Gastroesophageal sphincter (tissue), 3 donors: ENCODE data around the gene DENND6B.

Source experiments
- EP300 ChIP-seq: sonication (generic); formaldehyde crosslinking; IDR thresholded peaks from one replicate; pipeline ENCODE4 v1.6.1; 2017; ENCODE audit warnings: antibody characterized with exemption, mild to moderate bottlenecking
- POLR2A ChIP-seq, 2 donors: fragments of 450-650 bp; IDR thresholded peaks; one replicate each; pipeline ENCODE4 v1.6.1; 2017; ENCODE audit warnings: antibody characterized with exemption in 2 of 2, mild to moderate bottlenecking in 2 of 2, moderate library complexity in 1 of 2
- POLR2AphosphoS5 ChIP-seq: sonication (generic); formaldehyde crosslinking; IDR thresholded peaks from one replicate; pipeline ENCODE4 v1.6.1; 2017; ENCODE audit warnings: antibody characterized with exemption
- TF ChIP-seq, protein P1 (sequence below), 4 experiments: fragments of 200-600 bp in 2 of 4; fragments of 450-650 bp in 2 of 4; sonication (generic) in 1 of 4; IDR thresholded peaks; one replicate each; pipeline ENCODE4 v1.5.1; 2017 to 2019; ENCODE audit warnings: antibody characterized with exemption in 4 of 4, mild to moderate bottlenecking in 2 of 4, moderate library complexity in 2 of 4

- TF ChIP-seq POLR2A (IDR thresholded peaks at IDR 0.05) = no peak
- TF ChIP-seq, protein P1, sequence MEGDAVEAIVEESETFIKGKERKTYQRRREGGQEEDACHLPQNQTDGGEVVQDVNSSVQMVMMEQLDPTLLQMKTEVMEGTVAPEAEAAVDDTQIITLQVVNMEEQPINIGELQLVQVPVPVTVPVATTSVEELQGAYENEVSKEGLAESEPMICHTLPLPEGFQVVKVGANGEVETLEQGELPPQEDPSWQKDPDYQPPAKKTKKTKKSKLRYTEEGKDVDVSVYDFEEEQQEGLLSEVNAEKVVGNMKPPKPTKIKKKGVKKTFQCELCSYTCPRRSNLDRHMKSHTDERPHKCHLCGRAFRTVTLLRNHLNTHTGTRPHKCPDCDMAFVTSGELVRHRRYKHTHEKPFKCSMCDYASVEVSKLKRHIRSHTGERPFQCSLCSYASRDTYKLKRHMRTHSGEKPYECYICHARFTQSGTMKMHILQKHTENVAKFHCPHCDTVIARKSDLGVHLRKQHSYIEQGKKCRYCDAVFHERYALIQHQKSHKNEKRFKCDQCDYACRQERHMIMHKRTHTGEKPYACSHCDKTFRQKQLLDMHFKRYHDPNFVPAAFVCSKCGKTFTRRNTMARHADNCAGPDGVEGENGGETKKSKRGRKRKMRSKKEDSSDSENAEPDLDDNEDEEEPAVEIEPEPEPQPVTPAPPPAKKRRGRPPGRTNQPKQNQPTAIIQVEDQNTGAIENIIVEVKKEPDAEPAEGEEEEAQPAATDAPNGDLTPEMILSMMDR (IDR thresholded peaks at IDR 0.05) = no peak
- TF ChIP-seq EP300 = no peak
- TF ChIP-seq POLR2AphosphoS5 = no peak
Measured at GRCh38 chr22:50264104-50264745, 62.6 kb downstream of the DENND6B start.
